Mesothelial cell of epicardium (in vitro differentiated cells): ENCODE measurements around the gene ATXN10. TPM values are rescaled to one million over a fixed set of nuclear protein-coding genes. Genes with fewer than 3 reads are reported as not detected.

Source experiments
- DNase-seq, 2 experiments: peaks; one replicate each; pipeline ENCODE4 v3.0.0; 2021; ENCODE audit warnings: low spot score in 2 of 2; ENCODE audit not compliant: unreplicated experiment in 2 of 2
- H3K27ac Mint-ChIP-seq: 2 replicates; pipeline ENCODE4 v1.8.0; 2021; ENCODE audit warnings: mixed read lengths
- H3K27me3 Mint-ChIP-seq: 2 replicates; pipeline ENCODE4 v1.8.0; 2021; ENCODE audit warnings: low read depth, mixed read lengths
- H3K36me3 Mint-ChIP-seq: 2 replicates; pipeline ENCODE4 v1.8.0; 2021; ENCODE audit warnings: mixed read lengths
- H3K4me1 Mint-ChIP-seq: 2 replicates; pipeline ENCODE4 v1.8.0; 2021; ENCODE audit warnings: mixed read lengths
- H3K4me3 Mint-ChIP-seq: 2 replicates; pipeline ENCODE4 v1.8.0; 2021; ENCODE audit warnings: mild to moderate bottlenecking, moderate library complexity, mixed read lengths
- H3K9me3 Mint-ChIP-seq: 2 replicates; pipeline ENCODE4 v1.8.0; 2021; ENCODE audit warnings: mixed read lengths
- CTCF ChIP-seq: fragments of 200-600 bp; sonication (generic); IDR thresholded peaks from one replicate; pipeline ENCODE4 v1.5.0; 2021; ENCODE audit warnings: antibody characterized with exemption; ENCODE audit not compliant: unreplicated experiment
- total RNA-seq: library from RNA; stranded (reverse); gene quantifications from 3 replicates; pipeline ENCODE4 v1.2.1, GENCODE V29; 2021

The ATXN10 gene
- total RNA-seq, 1 donor from 2014 or later = 237 TPM

DNA sequence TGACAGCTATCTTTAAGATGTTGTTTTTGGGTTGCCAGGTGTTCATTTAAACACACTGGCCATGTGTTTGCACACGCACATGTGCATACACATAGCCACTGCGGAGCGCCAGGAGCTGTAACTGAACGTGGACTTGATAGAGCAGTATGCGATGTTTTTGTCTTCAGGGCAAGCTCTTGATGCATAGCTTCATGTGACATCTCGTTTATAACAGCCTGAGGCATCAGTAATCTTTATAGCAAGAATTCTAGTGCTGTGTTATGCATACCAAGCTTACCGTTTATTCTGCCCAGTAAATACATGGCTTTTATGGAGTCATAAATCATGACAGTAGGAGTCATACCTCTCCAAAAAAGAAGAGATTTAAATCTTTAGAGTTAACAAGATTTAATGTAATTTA lies 87.0 kb downstream of the ATXN10 start:
- H3K4me3 Mint-ChIP-seq = no peak overlapping the region
- H3K36me3 Mint-ChIP-seq = peaks cover 12% of the 10 kb centered on the region
- H3K9me3 Mint-ChIP-seq = peaks cover 6% of the 10 kb centered on the region
- H3K27ac Mint-ChIP-seq = peak overlapping the region; percentile 94
- DNase-seq = no peak
- TF ChIP-seq CTCF = no peak
- peaks cover 59% of the 10 kb centered on the region for H3K4me1 Mint-ChIP-seq
- H3K27me3 Mint-ChIP-seq = no peaks in the 10 kb centered on the region

DNA sequence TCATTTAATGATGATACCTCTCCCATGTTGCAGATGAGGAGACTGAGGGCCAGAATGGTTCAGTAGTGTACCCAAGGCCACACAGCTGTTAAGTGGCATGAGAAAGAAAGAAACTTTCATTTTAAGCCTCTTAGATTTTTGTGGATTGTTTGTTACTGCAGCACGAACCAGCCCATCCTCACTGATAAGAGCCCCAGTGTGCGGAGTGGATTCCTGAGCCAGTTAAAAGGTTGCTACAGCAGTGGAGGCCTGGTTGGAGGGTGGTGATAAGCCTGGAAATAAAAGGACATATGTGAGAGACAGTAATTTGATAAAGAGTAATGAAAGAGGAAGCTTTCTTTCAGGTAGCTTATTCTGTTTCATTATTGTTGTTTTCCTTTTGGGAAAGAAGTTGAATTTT lies 89.0 kb downstream of the ATXN10 start:
- DNase-seq = no peak
- Mint-ChIP-seq H3K27ac (no peak overlapping the region), H3K4me3 (no peak overlapping the region), H3K4me1 (peaks cover 71% of the 10 kb centered on the region), H3K9me3 (peaks cover 6% of the 10 kb centered on the region), H3K27me3 (no peaks in the 10 kb centered on the region), H3K36me3 (peaks cover 10% of the 10 kb centered on the region)
- TF ChIP-seq CTCF = no peak

GRCh38 chr22:45762545-45763235 lies 91.1 kb downstream of the ATXN10 start:
- no peak for DNase-seq
- H3K9me3 Mint-ChIP-seq = peaks cover 6% of the 10 kb centered on the region
- H3K4me1 Mint-ChIP-seq = peaks cover 56% of the 10 kb centered on the region
- H3K4me3 Mint-ChIP-seq = no peak overlapping the region
- H3K36me3 Mint-ChIP-seq = peaks cover 20% of the 10 kb centered on the region
- TF ChIP-seq CTCF = no peak
- peak overlapping the region; percentile 57 for H3K27ac Mint-ChIP-seq
- H3K27me3 Mint-ChIP-seq = no peaks in the 10 kb centered on the region

- no peak for TF ChIP-seq CTCF
- H3K4me1 Mint-ChIP-seq = peaks cover 53% of the 10 kb centered on the region
- H3K9me3 Mint-ChIP-seq = peaks cover 6% of the 10 kb centered on the region
- H3K4me3 Mint-ChIP-seq = no peak overlapping the region
- DNase-seq = no peak
- H3K27me3 Mint-ChIP-seq = no peaks in the 10 kb centered on the region
- H3K36me3 Mint-ChIP-seq = peaks cover 20% of the 10 kb centered on the region
- peak overlapping the region; percentile 57 for H3K27ac Mint-ChIP-seq
Measured at GRCh38 chr22:45763236-45763624, 91.6 kb downstream of the ATXN10 start.

- no peak for TF ChIP-seq CTCF
- H3K4me1 Mint-ChIP-seq = peaks cover 33% of the 10 kb centered on the region
- DNase-seq = no peak
- peaks cover 44% of the 10 kb centered on the region for H3K36me3 Mint-ChIP-seq
- H3K9me3 Mint-ChIP-seq = no peaks in the 10 kb centered on the region
- H3K27me3 Mint-ChIP-seq = no peaks in the 10 kb centered on the region
- H3K27ac Mint-ChIP-seq = peak overlapping the region; percentile 84
- no peak overlapping the region for H3K4me3 Mint-ChIP-seq
Measured at GRCh38 chr22:45768490-45768889, 96.9 kb downstream of the ATXN10 start.
